ENCODE data around the gene TMUB1. TPM values are rescaled to one million over a fixed set of nuclear protein-coding genes. Genes with fewer than 3 reads are reported as not detected.

TMUB1 gene
- total RNA-seq, 3 donors from 2014 or later: 32.1 to 36.1 (median 35.0) TPM

DNA sequence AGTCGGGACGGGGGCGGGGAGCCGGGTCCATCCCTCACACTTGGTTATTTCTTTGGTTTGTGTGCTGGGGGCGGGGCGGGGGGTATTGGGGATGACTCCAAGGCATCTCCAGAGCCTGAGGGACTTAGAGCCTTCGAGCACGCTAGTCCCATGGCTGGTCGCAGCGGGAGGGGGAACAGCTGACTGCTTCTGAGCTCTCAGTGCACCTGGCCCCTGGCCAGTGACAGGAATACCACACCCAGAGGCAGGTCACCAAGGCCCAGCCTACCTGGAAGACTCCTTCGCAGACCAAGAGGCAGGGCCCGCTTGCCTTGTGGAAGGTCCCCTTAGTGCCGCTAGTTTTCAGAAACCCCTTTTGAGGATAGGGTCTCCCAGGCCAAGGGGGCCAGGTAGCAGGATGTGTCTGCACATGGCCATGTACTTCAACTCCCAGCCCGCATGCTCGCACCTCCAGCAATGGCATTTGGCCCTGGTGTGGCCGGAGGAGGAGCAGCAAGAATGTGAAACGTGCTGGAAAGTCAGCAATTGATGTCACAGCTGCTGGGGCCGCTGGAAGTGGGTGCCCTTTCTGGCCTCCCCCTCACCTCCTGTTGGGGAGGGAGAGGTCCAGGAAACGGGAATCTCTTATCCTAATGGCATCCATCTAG is 43.3 kb upstream of the TMUB1 start:
- no peak overlapping the region for H3K27ac ChIP-seq

DNA sequence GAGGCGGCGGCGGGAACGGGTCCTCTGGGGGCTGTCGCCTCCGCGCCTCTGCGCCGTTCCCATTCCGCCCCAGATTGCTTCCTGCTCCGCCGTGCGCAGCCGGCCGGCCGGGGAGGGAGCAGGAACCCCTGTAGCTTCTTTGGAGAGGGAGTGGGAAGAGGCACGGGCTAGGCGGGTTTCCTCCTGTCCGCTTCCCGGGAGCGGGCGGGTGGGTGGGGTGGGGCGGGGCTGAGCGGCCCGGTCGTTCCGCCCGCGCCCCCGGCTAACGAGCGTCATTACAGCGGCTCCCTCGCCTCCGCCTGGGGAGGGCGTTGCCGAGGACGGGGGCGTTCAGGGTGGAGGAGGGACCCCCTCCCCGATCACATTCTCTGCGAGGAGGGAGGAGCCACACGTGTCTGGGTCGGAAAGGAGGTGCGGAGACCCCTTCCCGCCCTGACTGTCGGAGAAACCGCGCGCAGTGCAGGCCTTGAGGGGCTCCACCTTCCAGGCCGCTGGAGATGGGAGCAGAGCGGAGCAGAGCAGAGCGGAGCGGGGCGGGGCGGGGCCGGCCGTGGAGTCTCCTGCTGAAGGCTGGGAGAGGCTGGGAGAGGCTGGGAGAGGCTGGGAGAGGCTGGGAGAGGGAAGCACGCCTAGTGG is 42.7 kb upstream of the TMUB1 start:
- Histone ChIP-seq H3K27ac (no peak overlapping the region), H3K4me3 (peak overlapping the region; percentile 35 to 61 (median 39)), H3K36me3 (no peaks in the 10 kb centered on the region), H3K4me1 (peaks cover 0 to 5% of the 10 kb centered on the region in 2 donors), H3K9me3 (no peaks in the 10 kb centered on the region), H3K27me3 (no peaks in the 10 kb centered on the region)
- no peak for DNase-seq (ENCODE audit: low spot score in 2 of 2)
- intact Hi-C loops (cut with DNase I; ENCODE audit: low total_unique reads): no loop called here
- TF ChIP-seq POLR2A (IDR thresholded peaks at IDR 0.05) (no peak), POLR2AphosphoS5 (IDR thresholded peaks at IDR 0.05) (no peak)
- TF ChIP-seq, protein P1, sequence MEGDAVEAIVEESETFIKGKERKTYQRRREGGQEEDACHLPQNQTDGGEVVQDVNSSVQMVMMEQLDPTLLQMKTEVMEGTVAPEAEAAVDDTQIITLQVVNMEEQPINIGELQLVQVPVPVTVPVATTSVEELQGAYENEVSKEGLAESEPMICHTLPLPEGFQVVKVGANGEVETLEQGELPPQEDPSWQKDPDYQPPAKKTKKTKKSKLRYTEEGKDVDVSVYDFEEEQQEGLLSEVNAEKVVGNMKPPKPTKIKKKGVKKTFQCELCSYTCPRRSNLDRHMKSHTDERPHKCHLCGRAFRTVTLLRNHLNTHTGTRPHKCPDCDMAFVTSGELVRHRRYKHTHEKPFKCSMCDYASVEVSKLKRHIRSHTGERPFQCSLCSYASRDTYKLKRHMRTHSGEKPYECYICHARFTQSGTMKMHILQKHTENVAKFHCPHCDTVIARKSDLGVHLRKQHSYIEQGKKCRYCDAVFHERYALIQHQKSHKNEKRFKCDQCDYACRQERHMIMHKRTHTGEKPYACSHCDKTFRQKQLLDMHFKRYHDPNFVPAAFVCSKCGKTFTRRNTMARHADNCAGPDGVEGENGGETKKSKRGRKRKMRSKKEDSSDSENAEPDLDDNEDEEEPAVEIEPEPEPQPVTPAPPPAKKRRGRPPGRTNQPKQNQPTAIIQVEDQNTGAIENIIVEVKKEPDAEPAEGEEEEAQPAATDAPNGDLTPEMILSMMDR (IDR thresholded peaks at IDR 0.05): no peak

More for the DNA sequence above, 43.3 kb upstream of the TMUB1 start:
- Histone ChIP-seq H3K9me3 (no peaks in the 10 kb centered on the region), H3K4me1 (peaks cover 0 to 5% of the 10 kb centered on the region in 2 donors), H3K36me3 (no peaks in the 10 kb centered on the region), H3K4me3 (no peak overlapping the region), H3K27me3 (no peaks in the 10 kb centered on the region)
- DNase-seq (ENCODE audit: low spot score in 2 of 2): no peak
- intact Hi-C loops (cut with DNase I; ENCODE audit: low total_unique reads): no loop called here
- TF ChIP-seq POLR2A (IDR thresholded peaks at IDR 0.05): no peak
- TF ChIP-seq, protein P1 (IDR thresholded peaks at IDR 0.05): no peak

DNA sequence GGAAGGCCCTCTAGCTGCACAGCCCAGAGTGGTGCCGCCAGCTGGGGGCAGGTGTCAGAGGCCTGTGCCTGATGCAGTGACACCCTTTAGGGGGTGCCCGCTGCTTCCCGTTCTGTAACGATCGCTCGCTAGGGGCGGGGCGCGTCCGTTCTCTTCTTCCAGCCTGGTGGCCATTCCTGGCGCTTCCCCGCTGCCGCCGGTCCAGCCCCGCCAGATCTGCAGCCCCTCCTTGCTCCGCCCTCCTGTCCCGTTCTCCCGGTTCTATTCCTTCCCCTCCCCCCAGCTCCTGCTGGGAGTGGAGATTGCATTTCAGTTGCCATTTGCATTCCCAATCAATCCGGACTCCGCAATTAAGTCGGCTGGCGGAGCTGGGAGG is 42.2 kb upstream of the TMUB1 start:
- peak overlapping the region in 1 of 2 donors; percentile 3 for H3K27ac ChIP-seq
- no peaks in the 10 kb centered on the region for H3K36me3 ChIP-seq
- DNase-seq (ENCODE audit: low spot score in 2 of 2): no peak
- no peaks in the 10 kb centered on the region for H3K27me3 ChIP-seq
- H3K4me3 ChIP-seq: peak overlapping the region; percentile 35 to 61 (median 39)
- intact Hi-C loops (cut with DNase I; ENCODE audit: low total_unique reads): no loop called here
- no peak for TF ChIP-seq POLR2A (IDR thresholded peaks at IDR 0.05)
- no peak for TF ChIP-seq POLR2AphosphoS5 (IDR thresholded peaks at IDR 0.05)
- TF ChIP-seq, protein P1 (IDR thresholded peaks at IDR 0.05): no peak
- H3K9me3 ChIP-seq: no peaks in the 10 kb centered on the region
- peaks cover 0 to 5% of the 10 kb centered on the region in 2 donors for H3K4me1 ChIP-seq

DNA sequence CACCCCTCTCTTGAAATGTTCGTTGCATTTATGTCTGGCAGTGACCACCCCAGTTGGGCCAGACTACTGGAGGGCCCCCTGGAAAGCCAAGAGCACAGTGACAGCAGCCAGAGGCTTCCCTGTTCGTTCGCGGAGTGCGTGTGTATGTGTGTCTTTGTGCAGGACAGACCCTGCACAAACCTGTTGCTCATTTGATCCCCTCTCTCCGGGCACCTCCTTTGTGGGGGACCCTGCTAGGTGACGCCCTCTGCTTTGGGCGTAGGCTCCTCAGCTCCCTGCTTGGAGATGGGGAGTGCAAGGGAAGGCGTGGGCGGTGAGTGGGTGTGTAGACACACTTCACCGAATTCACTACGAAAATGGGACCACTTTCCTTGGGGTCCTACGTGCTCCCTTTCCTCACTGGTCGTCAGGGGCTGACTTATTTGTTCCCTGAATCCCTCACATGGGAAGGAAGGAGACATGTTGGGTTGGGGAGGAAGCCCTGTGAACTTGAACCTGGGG is 41.7 kb upstream of the TMUB1 start:
- H3K9me3 ChIP-seq: no peaks in the 10 kb centered on the region
- peak overlapping the region in 2 of 3 donors; percentile 35 to 61 for H3K4me3 ChIP-seq
- H3K27ac ChIP-seq: peak overlapping the region in 1 of 2 donors; percentile 3
- H3K27me3 ChIP-seq: no peaks in the 10 kb centered on the region
- H3K36me3 ChIP-seq: no peaks in the 10 kb centered on the region
- TF ChIP-seq, protein P1 (IDR thresholded peaks at IDR 0.05): no peak
- no peak for TF ChIP-seq POLR2AphosphoS5 (IDR thresholded peaks at IDR 0.05)
- TF ChIP-seq POLR2A (IDR thresholded peaks at IDR 0.05): no peak
- no peak for DNase-seq (ENCODE audit: low spot score in 2 of 2)
- peaks cover 0 to 5% of the 10 kb centered on the region in 2 donors for H3K4me1 ChIP-seq
- intact Hi-C loops (cut with DNase I; ENCODE audit: low total_unique reads): no loop called here

DNA sequence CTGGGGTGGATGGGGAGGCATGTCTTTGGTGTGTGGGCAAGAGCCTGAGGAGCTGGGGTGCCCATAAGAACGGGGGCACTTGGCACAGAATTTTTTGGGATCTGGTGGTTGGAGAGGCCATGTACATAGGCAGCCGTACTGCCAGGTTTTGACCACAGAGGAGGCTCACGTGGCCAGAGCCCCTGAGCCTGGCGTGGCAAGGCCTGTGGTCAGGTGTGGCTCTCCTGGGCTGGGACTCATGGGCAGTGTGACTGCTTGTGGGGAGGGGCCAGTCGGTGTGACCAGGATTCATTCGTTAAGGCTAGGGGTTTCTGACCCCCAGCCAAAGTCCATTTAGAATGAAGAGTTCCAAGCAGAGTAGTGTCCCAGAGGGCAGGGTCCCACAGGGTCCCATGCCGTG is 41.2 kb upstream of the TMUB1 start:
- H3K36me3 ChIP-seq: no peaks in the 10 kb centered on the region
- no peaks in the 10 kb centered on the region for H3K27me3 ChIP-seq
- no peak overlapping the region for H3K27ac ChIP-seq
- no peak for DNase-seq (ENCODE audit: low spot score in 2 of 2)
- TF ChIP-seq, protein P1 (IDR thresholded peaks at IDR 0.05): no peak
- no peak for TF ChIP-seq POLR2A (IDR thresholded peaks at IDR 0.05)
- TF ChIP-seq POLR2AphosphoS5 (IDR thresholded peaks at IDR 0.05): no peak
- H3K4me3 ChIP-seq: no peak overlapping the region
- no peaks in the 10 kb centered on the region for H3K9me3 ChIP-seq
- intact Hi-C loops (cut with DNase I; ENCODE audit: low total_unique reads): no loop called here
- peaks cover 0 to 5% of the 10 kb centered on the region in 2 donors for H3K4me1 ChIP-seq
